Embryonic facial prominence (tissue), 1 donor: ENCODE results near the gene CXCL12.

ENCODE experiments used
- DNase-seq: peaks from one replicate; pipeline ENCODE4 v3.0.0-alpha.2; 2016; ENCODE audit errors: extremely low spot score

CXCL12 gene

GRCh38 chr10:44385026-44385695 lies at the start of gene CXCL12:
Gene CXCL12 (minus strand): TSS chr10:44385097. CDS start chr10:44385005, 92 bp downstream.
- DNase-seq, result no peak

GRCh38 chr10:44427479-44427878 lies 42.6 kb upstream of the CXCL12 start:
- no peak for DNase-seq

GRCh38 chr10:44427037-44427436 lies 42.1 kb upstream of the CXCL12 start:
- no peak for DNase-seq

GRCh38 chr10:44426247-44427034 lies 41.5 kb upstream of the CXCL12 start:
- DNase-seq, result no peak

GRCh38 chr10:44425466-44425865 lies 40.6 kb upstream of the CXCL12 start:
- DNase-seq, result no peak

- DNase-seq, result no peak
These were observed 40.1 kb upstream of the CXCL12 start for GRCh38 chr10:44424957-44425356.

GRCh38 chr10:44424298-44424697 lies 39.4 kb upstream of the CXCL12 start:
- no peak for DNase-seq

GRCh38 chr10:44422570-44423101 lies 37.7 kb upstream of the CXCL12 start:
- DNase-seq, result no peak

GRCh38 chr10:44422153-44422552 lies 37.3 kb upstream of the CXCL12 start:
- DNase-seq, result no peak

- DNase-seq, result no peak
These were observed 35.1 kb upstream of the CXCL12 start for GRCh38 chr10:44419790-44420549.

GRCh38 chr10:44418637-44419036 lies 33.7 kb upstream of the CXCL12 start:
- DNase-seq, result no peak

- no peak for DNase-seq
These were observed 32.9 kb upstream of the CXCL12 start for GRCh38 chr10:44417761-44418160.

GRCh38 chr10:44416936-44417335 lies 32.0 kb upstream of the CXCL12 start:
- DNase-seq, result no peak

GRCh38 chr10:44416021-44416771 lies 31.3 kb upstream of the CXCL12 start:
- DNase-seq, result no peak

GRCh38 chr10:44415121-44415520 lies 30.2 kb upstream of the CXCL12 start:
- no peak for DNase-seq

GRCh38 chr10:44413416-44413815 lies 28.5 kb upstream of the CXCL12 start:
- no peak for DNase-seq

- DNase-seq, result no peak
These were observed 26.4 kb upstream of the CXCL12 start for GRCh38 chr10:44411251-44411650.

GRCh38 chr10:44404741-44405437 lies 20.0 kb upstream of the CXCL12 start:
- DNase-seq, result no peak

- no peak for DNase-seq
These were observed 17.7 kb upstream of the CXCL12 start for GRCh38 chr10:44402465-44403195.

GRCh38 chr10:44400541-44400940 lies 15.6 kb upstream of the CXCL12 start:
- no peak for DNase-seq
